GM12865 (cell line): Measurements from ENCODE around the gene RBM43.

Source experiments
- DNase-seq: peaks from one replicate; pipeline ENCODE4 v3.0.0; 2010; ENCODE audit warnings: low read depth
- H3K4me3 ChIP-seq: 2 replicates; pipeline ENCODE4 v1.5.1; 2011; ENCODE audit warnings: mild to moderate bottlenecking, low read depth, low read length, control low read depth
- TF ChIP-seq, protein P1 (sequence below): IDR thresholded peaks from 2 replicates; pipeline ENCODE4 v1.5.1; 2011; ENCODE audit warnings: low read length, control low read depth, low read depth, inconsistent platforms; ENCODE audit not compliant: insufficient read depth; ENCODE audit errors: missing control alignments

The RBM43 gene

DNA sequence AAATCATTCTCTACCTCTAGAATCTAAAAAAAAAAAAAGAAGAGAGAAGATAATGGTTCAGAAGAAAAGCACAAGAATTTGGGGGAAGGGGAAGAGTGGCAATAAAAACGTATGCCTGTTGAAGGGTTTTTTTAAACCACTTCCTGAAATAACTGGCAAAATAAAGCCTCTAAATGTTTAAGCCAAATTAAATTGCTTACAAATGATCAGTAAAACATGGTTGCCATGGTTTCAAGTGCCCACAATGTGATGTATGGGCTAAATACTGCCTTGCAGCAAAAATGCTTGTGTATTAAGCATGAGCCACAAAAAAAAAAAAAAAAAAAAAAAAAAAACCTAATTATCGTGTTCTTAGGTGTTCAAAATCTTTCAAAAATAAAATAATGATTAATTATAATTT lies 60.8 kb downstream of the RBM43 start:
- DNase-seq: no peak
- H3K4me3 ChIP-seq: no peak overlapping the region
- TF ChIP-seq, protein P1, sequence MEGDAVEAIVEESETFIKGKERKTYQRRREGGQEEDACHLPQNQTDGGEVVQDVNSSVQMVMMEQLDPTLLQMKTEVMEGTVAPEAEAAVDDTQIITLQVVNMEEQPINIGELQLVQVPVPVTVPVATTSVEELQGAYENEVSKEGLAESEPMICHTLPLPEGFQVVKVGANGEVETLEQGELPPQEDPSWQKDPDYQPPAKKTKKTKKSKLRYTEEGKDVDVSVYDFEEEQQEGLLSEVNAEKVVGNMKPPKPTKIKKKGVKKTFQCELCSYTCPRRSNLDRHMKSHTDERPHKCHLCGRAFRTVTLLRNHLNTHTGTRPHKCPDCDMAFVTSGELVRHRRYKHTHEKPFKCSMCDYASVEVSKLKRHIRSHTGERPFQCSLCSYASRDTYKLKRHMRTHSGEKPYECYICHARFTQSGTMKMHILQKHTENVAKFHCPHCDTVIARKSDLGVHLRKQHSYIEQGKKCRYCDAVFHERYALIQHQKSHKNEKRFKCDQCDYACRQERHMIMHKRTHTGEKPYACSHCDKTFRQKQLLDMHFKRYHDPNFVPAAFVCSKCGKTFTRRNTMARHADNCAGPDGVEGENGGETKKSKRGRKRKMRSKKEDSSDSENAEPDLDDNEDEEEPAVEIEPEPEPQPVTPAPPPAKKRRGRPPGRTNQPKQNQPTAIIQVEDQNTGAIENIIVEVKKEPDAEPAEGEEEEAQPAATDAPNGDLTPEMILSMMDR: no peak

DNA sequence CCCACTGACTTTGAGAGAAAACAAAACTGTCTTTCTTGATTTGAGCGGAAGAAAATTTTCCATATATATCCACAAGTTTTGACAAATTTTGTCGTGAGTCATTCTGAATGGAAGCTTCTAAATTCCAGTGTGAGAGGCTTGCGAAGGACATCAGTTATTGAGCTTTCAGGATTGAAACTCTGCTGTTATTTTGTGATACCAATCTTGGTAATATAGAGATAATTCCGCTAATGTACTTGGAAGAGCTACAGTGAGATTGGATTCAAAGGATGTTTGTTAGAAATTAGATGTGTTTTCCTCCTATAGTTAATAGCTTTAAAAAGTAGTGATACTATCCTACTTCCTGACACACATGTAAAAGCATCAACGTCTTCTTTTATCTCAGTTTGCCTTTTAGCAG lies 61.4 kb downstream of the RBM43 start:
- TF ChIP-seq, protein P1: no peak
- no peak overlapping the region for H3K4me3 ChIP-seq
- no peak for DNase-seq

DNA sequence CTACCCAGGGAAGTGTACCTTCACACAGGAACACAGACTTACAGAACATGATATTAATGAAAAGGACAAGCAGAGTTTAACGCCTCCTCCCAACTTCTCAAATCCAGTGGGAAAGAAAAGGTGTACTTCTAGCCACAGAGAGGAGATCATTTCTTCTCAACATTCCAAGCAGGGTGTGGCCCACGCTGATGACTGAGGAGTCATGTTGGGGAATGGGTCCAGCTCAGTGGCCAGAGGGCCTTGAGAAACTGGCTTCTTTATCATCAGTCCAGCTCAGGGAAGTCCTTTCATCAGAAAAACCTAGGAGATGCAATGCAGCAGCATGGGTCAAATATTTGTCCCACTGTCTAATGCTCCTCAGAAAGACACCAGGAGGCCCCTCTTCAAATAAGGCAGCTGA lies 63.0 kb downstream of the RBM43 start:
- H3K4me3 ChIP-seq: no peak overlapping the region
- DNase-seq: no peak
- TF ChIP-seq, protein P1: no peak
